GM12878 (cell line): Measurements from ENCODE around the gene NELL1. TPM values are rescaled to one million over a fixed set of nuclear protein-coding genes. Genes with fewer than 3 reads are reported as not detected.
A peak's percentile ranks its signal among the peaks of the same experiment; 100 is the strongest.

Experiments
- ATAC-seq: fragments of 200-7000 bp; cut with Tn5 transposase; 3 replicates; pipeline ENCODE4 v1.9.1; 2020; ENCODE audit warnings: mild to moderate bottlenecking, moderate library complexity
- BruUV-seq: library from RNA; stranded (reverse); fragments of 400-500 nt; replicated peaks from 2 replicates; lab custom pipeline; 2021; lab: Mats Ljungman, UMichigan
- CTCF ChIA-PET: fragments of 300-600 bp; sonication (Branson Sonifier 250); formaldehyde crosslinking; extraction: SDS; loops from one replicate; lab custom pipeline; 2021; ENCODE audit warnings: inconsistent platforms; lab: Yijun Ruan, JAX
- POLR2A ChIA-PET: fragments of 350-600 bp; formaldehyde crosslinking; extraction: SDS; loops from one replicate; lab custom pipeline; 2021; ENCODE audit warnings: inconsistent platforms; lab: Charles Lee
- RAD21 ChIA-PET: fragments of 300-600 bp; sonication (Branson Sonifier 250); formaldehyde crosslinking; loops from one replicate; lab custom pipeline; 2023; ENCODE audit warnings: antibody characterized with exemption; ENCODE audit not compliant: unreplicated experiment; lab: Charles Lee
- SMC1A ChIA-PET: fragments of 300-600 bp; sonication (Branson Sonifier 250); formaldehyde crosslinking; loops from one replicate; lab custom pipeline; 2023; ENCODE audit not compliant: unreplicated experiment, uncharacterized antibody; lab: Charles Lee
- DNase-seq: peaks from one replicate; pipeline ENCODE4 v3.0.0-alpha.2; 2011; ENCODE audit warnings: low read depth, low spot score
- FAIRE-seq: peaks from 3 replicates; lab custom pipeline; 2011; peaks lifted over from hg19 to GRCh38; lab: Jason Lieb, UNC
- H2AFZ ChIP-seq: 2 replicates; pipeline ENCODE4 v1.6.0; 2011; ENCODE audit warnings: low read depth, low read length, control low read depth; ENCODE audit not compliant: control insufficient read depth
- H3K27ac ChIP-seq: 2 replicates; pipeline ENCODE4 v1.5.1; 2011; ENCODE audit warnings: control low read depth; ENCODE audit not compliant: control insufficient read depth, insufficient read depth
- H3K27me3 ChIP-seq, 2 experiments: replicated peaks in 1 of 2; 2 replicates each; pipeline versions ENCODE4 v1.6.0 to v1.6.1; 2011; ENCODE audit warnings: low read length in 1 of 2; ENCODE audit not compliant: control insufficient read depth in 2 of 2, insufficient read depth in 2 of 2
- H3K36me3 ChIP-seq, 2 experiments: 2 replicates each; pipeline ENCODE4 v1.5.1; 2011; ENCODE audit warnings: low read length in 1 of 2; ENCODE audit not compliant: control insufficient read depth in 2 of 2, insufficient read depth in 2 of 2
- H3K4me1 ChIP-seq: 2 replicates; pipeline ENCODE4 v1.6.1; 2011; ENCODE audit warnings: mild to moderate bottlenecking, low read length, moderate library complexity, mixed read lengths; ENCODE audit not compliant: control insufficient read depth, insufficient read depth
- H3K4me2 ChIP-seq: 2 replicates; pipeline ENCODE4 v1.6.0; 2011; ENCODE audit warnings: control low read depth; ENCODE audit not compliant: control insufficient read depth, insufficient read depth
- H3K4me3 ChIP-seq: fragments of 200-600 bp; sonication (generic); 2 replicates; pipeline ENCODE4 v1.5.1; 2016
- H3K79me2 ChIP-seq: 2 replicates; pipeline ENCODE4 v1.6.0; 2011; ENCODE audit warnings: low read length; ENCODE audit not compliant: control insufficient read depth, insufficient read depth
- H3K9ac ChIP-seq: 2 replicates; pipeline ENCODE4 v1.8.0; 2011; ENCODE audit warnings: low read length, control low read depth, mixed read lengths; ENCODE audit not compliant: control insufficient read depth, insufficient read depth
- H3K9me3 ChIP-seq: replicated peaks from 3 replicates; pipeline ENCODE4 v1.5.1; 2011; ENCODE audit warnings: mild to moderate bottlenecking, low read length; ENCODE audit not compliant: control insufficient read depth, insufficient read depth
- H4K20me1 ChIP-seq: 2 replicates; pipeline ENCODE4 v1.6.0; 2011; ENCODE audit not compliant: control insufficient read depth, insufficient read depth
- ASH2L ChIP-seq: fragments of 300-600, 200-600 bp; sonication (generic); IDR thresholded peaks from 2 replicates; pipeline ENCODE4 v1.6.1; 2017; ENCODE audit warnings: low read depth, mild to moderate bottlenecking, borderline replicate concordance
- EP300 ChIP-seq, 2 experiments: fragments of 150-350 bp in 1 of 2; IDR thresholded peaks; 2 replicates each; pipeline ENCODE4 v1.6.1; 2011 to 2012; ENCODE audit warnings: low read depth in 2 of 2, low read length in 2 of 2, borderline replicate concordance in 1 of 2, improper control_type of control experiment in 1 of 2, inconsistent platforms in 1 of 2; ENCODE audit not compliant: control insufficient read depth in 1 of 2
- FOXM1 ChIP-seq: IDR thresholded peaks from 2 replicates; pipeline ENCODE4 v1.6.1; 2012; ENCODE audit warnings: low read depth, mild to moderate bottlenecking, inconsistent platforms, low read length, moderate library complexity
- HCFC1 ChIP-seq: fragments of 150-350 bp; IDR thresholded peaks from 2 replicates; pipeline ENCODE4 v1.6.1; 2014; ENCODE audit warnings: low read length
- MTA2 ChIP-seq: fragments of 450-650 bp; IDR thresholded peaks from 2 replicates; pipeline ENCODE4 v1.6.1; 2016; ENCODE audit warnings: low read depth, mild to moderate bottlenecking, moderate library complexity
- SPI1 ChIP-seq: IDR thresholded peaks from 2 replicates; pipeline ENCODE4 v1.6.1; 2011; ENCODE audit warnings: low read depth, mild to moderate bottlenecking, low read length, moderate library complexity, borderline replicate concordance; ENCODE audit not compliant: insufficient read depth
- WGBS: methylation state at CpG from one replicate; pipeline ENCODE4 v1.1.6; 2016; ENCODE audit warnings: low lambda C conversion rate; ENCODE audit not compliant: insufficient replicate concordance, insufficient coverage; ENCODE audit errors: missing lambda C conversion rate; 5-methylcytosine and 5-hydroxymethylcytosine counted together
- in situ Hi-C: fragments of 300-500 bp; cut with MboI; formaldehyde crosslinking; loops from 9 replicates; pipeline ENCODE4 v1.14.3; 2018; ENCODE audit warnings: mixed read lengths
- intact Hi-C: fragments of 100-400 bp; cut with micrococcal nuclease; formaldehyde crosslinking; loops from one replicate; pipeline ENCODE4 v1.14.2; 2022; ENCODE audit not compliant: unreplicated experiment
- polyA plus RNA-seq, 11 experiments: library from polyadenylated mRNA; depleted of rRNA in 4 of 11; unstranded in 6 of 11; stranded (reverse) in 5 of 11; fragments of >200 nt; fragmentation: Nextera tagmentation in 4 of 11; fragmentation: Illumina TruSeq in 1 of 11; extraction: Ambion mirVana in 4 of 11; extraction: Trizol in 1 of 11; gene quantifications; 1 replicate in 1 of 11; 2 replicates in 10 of 11; pipeline versions ENCODE4 v1.2.1 to v1.2.3, GENCODE V29; 2011 to 2016; ENCODE audit warnings: inconsistent platforms in 2 of 11, missing spikeins in 2 of 11, low read depth in 1 of 11
- total RNA-seq, 4 experiments: library from RNA; depleted of rRNA in 3 of 4; stranded (reverse); fragments of >200 nt in 3 of 4; fragmentation: Illumina TruSeq in 1 of 4; extraction: Trizol in 1 of 4; gene quantifications; 2 replicates each; pipeline versions ENCODE4 v1.2.1 to v1.2.3, GENCODE V29; 2013 to 2021
- TF ChIP-seq, protein P1 (sequence below): fragments of 450-650 bp; IDR thresholded peaks from 2 replicates; pipeline ENCODE4 v1.6.1; 2017; ENCODE audit warnings: low read depth, mild to moderate bottlenecking, moderate library complexity

NELL1 gene
- total and polyA plus RNA-seq, 10 of the 15 experiments (the other 5 are each of a cell fraction or from before 2014, with no cell fraction given) = 0.02 to 0.12 TPM; not detected in 8

- Histone ChIP-seq H4K20me1 (no peaks in the 10 kb centered on the region), H3K27me3 (no peaks in the 10 kb centered on the region), H2AFZ (no peak overlapping the region), H3K79me2 (no peaks in the 10 kb centered on the region), H3K27ac (no peak overlapping the region), H3K9ac (no peak overlapping the region), H3K4me2 (no peak overlapping the region), H3K4me3 (no peak overlapping the region), H3K4me1 (no peaks in the 10 kb centered on the region), H3K36me3 (no peaks in the 10 kb centered on the region), H3K9me3 (no peaks in the 10 kb centered on the region)
- FAIRE-seq = peak; percentile 75
- SMC1A ChIA-PET = interaction anchor here (0.6 to 0.9 kb wide), 2 partner anchors 12 to 417 kb away, joined by 3 to 4 read pairs; no protein-coding TSS in a partner anchor
- ATAC-seq = peak; percentile 94
- RAD21 ChIA-PET = interaction anchor here (1.2 kb wide), 1 partner anchor 438 kb away, joined by 4 read pairs; no protein-coding TSS in a partner anchor
- TF ChIP-seq FOXM1 (no peak), MTA2 (peak; percentile 55; the same call in 1 of the 2 replicates), HCFC1 (no peak), SPI1 (peak; percentile 93), EP300 (IDR thresholded peaks at IDR 0.05; ENCODE audit: borderline replicate concordance in 1 of 2, control insufficient read depth in 1 of 2, low read depth in 2 of 2, low read length in 2 of 2) (0 out of 4 replicates have a peak, but pooled peaks of 1 of the 2 experiments have one; percentile 30), ASH2L (no peak)
- TF ChIP-seq, protein P1, sequence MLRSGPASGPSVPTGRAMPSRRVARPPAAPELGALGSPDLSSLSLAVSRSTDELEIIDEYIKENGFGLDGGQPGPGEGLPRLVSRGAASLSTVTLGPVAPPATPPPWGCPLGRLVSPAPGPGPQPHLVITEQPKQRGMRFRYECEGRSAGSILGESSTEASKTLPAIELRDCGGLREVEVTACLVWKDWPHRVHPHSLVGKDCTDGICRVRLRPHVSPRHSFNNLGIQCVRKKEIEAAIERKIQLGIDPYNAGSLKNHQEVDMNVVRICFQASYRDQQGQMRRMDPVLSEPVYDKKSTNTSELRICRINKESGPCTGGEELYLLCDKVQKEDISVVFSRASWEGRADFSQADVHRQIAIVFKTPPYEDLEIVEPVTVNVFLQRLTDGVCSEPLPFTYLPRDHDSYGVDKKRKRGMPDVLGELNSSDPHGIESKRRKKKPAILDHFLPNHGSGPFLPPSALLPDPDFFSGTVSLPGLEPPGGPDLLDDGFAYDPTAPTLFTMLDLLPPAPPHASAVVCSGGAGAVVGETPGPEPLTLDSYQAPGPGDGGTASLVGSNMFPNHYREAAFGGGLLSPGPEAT = no peak
- BruUV-seq = no TSS peak
- in situ Hi-C loops (no loop called here), intact Hi-C loops (no loop called here)
- POLR2A ChIA-PET = no interaction called here
- WGBS = 53% methylated on average over 3 of the region's 3 CpGs
- CTCF ChIA-PET = no interaction called here
- DNase-seq = no peak
These were observed 403.2 kb downstream of the NELL1 start for GRCh38 chr11:21072558-21072957.
